Right lobe of liver (tissue), 6 donors: ENCODE results near the gene ROR2. TPM values are rescaled to one million over a fixed set of nuclear protein-coding genes. Genes with fewer than 3 reads are reported as not detected.

Experiments
- ATAC-seq, 4 donors: fragments of 200-7000 bp; cut with Tn5 transposase; one replicate each; pipeline ENCODE4 v1.9.1; 2020; ENCODE audit warnings: mild to moderate bottlenecking in 4 of 4, moderate library complexity in 4 of 4
- DNase-seq, 3 donors: peaks; one replicate each; pipeline ENCODE4 v3.0.0-alpha.2; 2020
- H3K27ac ChIP-seq, 3 donors: fragments of 200-600 bp; one replicate each; pipeline ENCODE4 v1.8.0; 2022
- H3K27me3 ChIP-seq, 2 donors: fragments of 200-600 bp; one replicate each; pipeline ENCODE4 v1.8.0; 2022
- H3K36me3 ChIP-seq, 4 donors: fragments of 200-600 bp; sonication (generic) in 1 of 4; one replicate each; pipeline versions ENCODE4 v1.5.1 to v1.8.0; 2017 to 2022; ENCODE audit warnings: control low read depth in 1 of 4
- H3K4me1 ChIP-seq, 4 donors: fragments of 200-600 bp; sonication (generic) in 1 of 4; one replicate each; pipeline versions ENCODE4 v1.5.1 to v1.8.0; 2017 to 2022; ENCODE audit warnings: control low read depth in 1 of 4
- H3K4me3 ChIP-seq, 3 donors: fragments of 200-600 bp; one replicate each; pipeline ENCODE4 v1.8.0; 2022
- H3K9me3 ChIP-seq, 4 donors: fragments of 200-600 bp; sonication (generic) in 1 of 4; one replicate each; pipeline versions ENCODE4 v1.5.1 to v1.8.0; 2017 to 2022; ENCODE audit warnings: control low read depth in 1 of 4
- CTCF ChIP-seq, 4 donors: fragments of 200-600 bp in 3 of 4; fragments of 450-650 bp in 1 of 4; IDR thresholded peaks; one replicate each; pipeline versions ENCODE4 v1.5.1 to v1.8.0; 2016 to 2022; ENCODE audit warnings: antibody characterized with exemption in 4 of 4, mild to moderate bottlenecking in 2 of 4
- POLR2A ChIP-seq: fragments of 450-650 bp; IDR thresholded peaks from one replicate; pipeline ENCODE4 v1.6.1; 2017; ENCODE audit warnings: antibody characterized with exemption, mild to moderate bottlenecking
- WGBS: methylation state at CpG from one replicate; pipeline ENCODE4 v1.1.6; 2018; ENCODE audit warnings: low coverage, low lambda C conversion rate; ENCODE audit not compliant: insufficient coverage; ENCODE audit errors: missing lambda C conversion rate; 5-methylcytosine and 5-hydroxymethylcytosine counted together
- intact Hi-C, 2 donors: fragments of 100-400 bp; cut with DNase I; formaldehyde crosslinking; loops; one replicate each; pipeline versions ENCODE4 v1.11.2 to v1.14.1; 2022
- total RNA-seq, 6 experiments: library from RNA; depleted of rRNA in 2 of 6; stranded (reverse); fragments of >200 nt in 2 of 6; fragmentation: NEBNext Ultra II Directional in 3 of 6; extraction: Animal tissue kit (Norgen Biotek cat#: 25700) in 3 of 6; gene quantifications; one replicate each; pipeline versions ENCODE4 v1.1.0 to v1.2.4, GENCODE V29; 2016 to 2023
- donor health status: DM: no; HTN: yes; CAD: no.
- donor health status: DM: no; HTN: no; CAD: no.
- donor health status: DM: no; HTN: no; CAD: no.
- donor health status: DM: no; HTN: yes; CAD: no.
- donor health status: DM: no; HTN: yes; CAD: no.

Gene ROR2
- total RNA-seq, 6 experiments from 2014 or later = 0.12 to 1.2 (median 0.49) TPM; not detected in 1

- Histone ChIP-seq H3K27ac (no peak overlapping the region), H3K4me1 (no peaks in the 10 kb centered on the region), H3K4me3 (no peak overlapping the region), H3K9me3 (no peaks in the 10 kb centered on the region), H3K36me3 (no peaks in the 10 kb centered on the region), H3K27me3 (no peaks in the 10 kb centered on the region)
- ATAC-seq (no peak), DNase-seq (no peak)
- TF ChIP-seq POLR2A (no peak), CTCF (IDR thresholded peaks at IDR 0.05) (no peak)
- intact Hi-C loops = no loop called here
- WGBS = 61% methylated on average over 2 of the region's 2 CpGs
Measured at GRCh38 chr9:91558879-91559278, 391.1 kb downstream of the ROR2 start.

GRCh38 chr9:91558395-91558794 lies 391.6 kb downstream of the ROR2 start:
- ATAC-seq = no peak
- intact Hi-C loops = no loop called here
- WGBS = 77% methylated on average over 3 of the region's 3 CpGs

GRCh38 chr9:91557327-91557726 lies 392.7 kb downstream of the ROR2 start:
- no peak for DNase-seq
- Histone ChIP-seq H3K9me3 (no peaks in the 10 kb centered on the region), H3K27ac (no peak overlapping the region), H3K4me1 (no peaks in the 10 kb centered on the region), H3K27me3 (no peaks in the 10 kb centered on the region), H3K4me3 (no peak overlapping the region), H3K36me3 (no peaks in the 10 kb centered on the region)
- 26% methylated on average over 2 of the region's 2 CpGs for WGBS
- ATAC-seq = no peak
- intact Hi-C loops = no loop called here
- TF ChIP-seq CTCF (IDR thresholded peaks at IDR 0.05) (no peak), POLR2A (no peak)

More at GRCh38 chr9:91558395-91558794, 391.6 kb downstream of the ROR2 start:
- H3K9me3 ChIP-seq = no peaks in the 10 kb centered on the region
- DNase-seq = no peak
- H3K4me1 ChIP-seq = no peaks in the 10 kb centered on the region
- H3K4me3 ChIP-seq = no peak overlapping the region
- no peaks in the 10 kb centered on the region for H3K27me3 ChIP-seq
- TF ChIP-seq POLR2A (no peak), CTCF (IDR thresholded peaks at IDR 0.05) (no peak)
- H3K27ac ChIP-seq = no peak overlapping the region
- no peaks in the 10 kb centered on the region for H3K36me3 ChIP-seq

GRCh38 chr9:91555132-91555531 lies 394.9 kb downstream of the ROR2 start:
- Histone ChIP-seq H3K27me3 (no peaks in the 10 kb centered on the region), H3K36me3 (no peaks in the 10 kb centered on the region), H3K27ac (no peak overlapping the region), H3K9me3 (no peaks in the 10 kb centered on the region), H3K4me3 (no peak overlapping the region), H3K4me1 (no peaks in the 10 kb centered on the region)
- intact Hi-C loops = no loop called here
- ATAC-seq (no peak), DNase-seq (no peak)
- WGBS = 47% methylated on average over 2 of the region's 2 CpGs
- TF ChIP-seq POLR2A = no peak
- TF ChIP-seq CTCF (IDR thresholded peaks at IDR 0.05) = no peak

GRCh38 chr9:91549177-91549576 lies 400.9 kb downstream of the ROR2 start:
- 54% methylated on average over 5 of the region's 5 CpGs for WGBS

More at GRCh38 chr9:91549177-91549576, 400.9 kb downstream of the ROR2 start:
- ATAC-seq (no peak), DNase-seq (no peak)
- intact Hi-C loops = no loop called here
- TF ChIP-seq POLR2A = no peak
- TF ChIP-seq CTCF (IDR thresholded peaks at IDR 0.05) = no peak
- Histone ChIP-seq H3K36me3 (no peaks in the 10 kb centered on the region), H3K4me3 (no peak overlapping the region), H3K9me3 (no peaks in the 10 kb centered on the region), H3K27me3 (no peaks in the 10 kb centered on the region), H3K4me1 (no peaks in the 10 kb centered on the region), H3K27ac (no peak overlapping the region)
